ENCODE results near the gene AP2S1. TPM values are rescaled to one million over a fixed set of nuclear protein-coding genes. Genes with fewer than 3 reads are reported as not detected.

Gene AP2S1
- total and polyA plus RNA-seq, 2 of the 8 experiments (the other 6 are each of a cell fraction or from before 2014, with no cell fraction given) = 195 to 211 TPM

- no peaks in the 10 kb centered on the region for H3K23me2 ChIP-seq (ENCODE audit: low read depth, low read length)
- no peak overlapping the region for H3K4me3 ChIP-seq (ENCODE audit: extremely low read depth in 1 of 4, insufficient read depth in 2 of 4, low read depth in 3 of 4, low read length in 4 of 4)
- H2BK5ac ChIP-seq (ENCODE audit: low read depth, low read length) = no peak overlapping the region
- no peak overlapping the region for H2BK15ac ChIP-seq (ENCODE audit: low read length)
- H2AFZ ChIP-seq (ENCODE audit: low read length) = no peak overlapping the region
- H4K20me1 ChIP-seq (replicated peaks in 1 of 2; ENCODE audit: control insufficient read depth in 1 of 2, insufficient read depth in 2 of 2, low read length in 2 of 2) = no peaks in the 10 kb centered on the region
- ChIA-PET POLR2A (ENCODE audit: partially characterized antibody) (interaction anchor here (1.0 to 5.2 kb wide), 5 partner anchors 11 to 26 kb away, joined by 3 to 34 read pairs (median 3); partner anchors contain the start of gene SLC1A5), CTCF (ENCODE audit: partially characterized antibody) (interaction anchor here (0.6 to 1.8 kb wide), 6 partner anchors 32 to 629 kb away, joined by 3 to 5 read pairs (median 4); no protein-coding TSS in a partner anchor)
- no peaks in the 10 kb centered on the region for H3K4me1 ChIP-seq (replicated peaks in 1 of 4; ENCODE audit: control insufficient read depth in 3 of 4, insufficient read depth in 4 of 4, low read length in 3 of 4)
- no peak overlapping the region for H4K91ac ChIP-seq (replicated peaks; ENCODE audit: insufficient read length, low read length)
- H3K14ac ChIP-seq (ENCODE audit: insufficient read length) = no peak overlapping the region
- DNase-seq (ENCODE audit: low read depth in 1 of 2, low spot score in 2 of 2) (no peak), FAIRE-seq (no peak)
- no peaks in the 10 kb centered on the region for H3K36me3 ChIP-seq (ENCODE audit: control insufficient read depth in 2 of 4, insufficient read depth in 4 of 4, low read length in 3 of 4)
- H3K4me2 ChIP-seq (ENCODE audit: insufficient read depth in 1 of 2, low read depth in 2 of 2, low read length in 2 of 2) = no peak overlapping the region
- H2BK20ac ChIP-seq (ENCODE audit: low read length) = no peak overlapping the region
- no peak overlapping the region for H2BK120ac ChIP-seq (replicated peaks; ENCODE audit: low read depth, low read length)
- H3K27ac ChIP-seq (ENCODE audit: low read depth, low read length) = no peak overlapping the region
- no peak overlapping the region for H3K4ac ChIP-seq (replicated peaks; ENCODE audit: insufficient read length, low read depth, low read length)
- 92% methylated on average over 2 of the region's 2 CpGs; no CpG with 5 or more reads in 1 of the 2 experiments for WGBS, 2 experiments (ENCODE audit: extremely low coverage in 1 of 2, insufficient coverage in 1 of 2, insufficient read length in 1 of 2, insufficient replicate concordance in 2 of 2, low coverage in 1 of 2, low lambda C conversion rate in 2 of 2, missing lambda C conversion rate in 1 of 2)
- no peak overlapping the region for H3K9ac ChIP-seq (replicated peaks in 1 of 4; ENCODE audit: extremely low read depth in 1 of 4, low read depth in 3 of 4, low read length in 3 of 4)
- TF ChIP-seq RFX5 (IDR thresholded peaks at IDR 0.05; ENCODE audit: borderline replicate concordance, low read depth, low read length) = no peak
- no peak for TF ChIP-seq FOSL1 (IDR thresholded peaks at IDR 0.05; ENCODE audit: insufficient read depth, low read depth, low read length)
- TF ChIP-seq E2F6 (IDR thresholded peaks at IDR 0.05) = no peak
- TF ChIP-seq BCL11A (IDR thresholded peaks at IDR 0.05; ENCODE audit: low read depth in 2 of 2, low read length in 2 of 2) = no peak
- no peak for TF ChIP-seq SIN3A (conservative IDR thresholded peaks at IDR 0.05 in 1 of 2, IDR thresholded peaks at IDR 0.05 in 1 of 2; ENCODE audit: low read depth in 1 of 2, low read length in 2 of 2)
- no peak for TF ChIP-seq CREB1 (IDR thresholded peaks at IDR 0.05)
- no peak for TF ChIP-seq GTF2F1 (IDR thresholded peaks at IDR 0.05; ENCODE audit: borderline replicate concordance, low read depth, low read length)
- TF ChIP-seq KDM5A (IDR thresholded peaks at IDR 0.05; ENCODE audit: low read length) = no peak
- TF ChIP-seq SIRT6 (IDR thresholded peaks at IDR 0.05; ENCODE audit: low read length) = no peak
- TF ChIP-seq CTCF (IDR thresholded peaks at IDR 0.05; ENCODE audit: control extremely low read depth in 1 of 3, insufficient read depth in 1 of 3, low read depth in 1 of 3, low read length in 3 of 3) = no peak
- no peak for TF ChIP-seq RXRA (IDR thresholded peaks at IDR 0.05; ENCODE audit: insufficient read depth, low read depth, low read length)
- no peak overlapping the region for H4K8ac ChIP-seq (ENCODE audit: extremely low read depth, insufficient read depth, low read length)
- H2AK5ac ChIP-seq (ENCODE audit: low read depth, low read length) = no peak overlapping the region
- no peaks in the 10 kb centered on the region for H3K9me3 ChIP-seq (ENCODE audit: insufficient read depth in 2 of 2, low read depth in 1 of 2, low read length in 1 of 2)
- no peak overlapping the region for H3K18ac ChIP-seq (ENCODE audit: extremely low read depth, low read length)
- H3K23ac ChIP-seq (ENCODE audit: insufficient read length) = no peak overlapping the region
- H3K56ac ChIP-seq (replicated peaks; ENCODE audit: insufficient read length, low read depth, low read length) = no peak overlapping the region
- no peaks in the 10 kb centered on the region for H3K79me2 ChIP-seq (ENCODE audit: control insufficient read depth in 1 of 2, insufficient read depth in 2 of 2, low read length in 2 of 2)
- H2BK12ac ChIP-seq (ENCODE audit: low read depth, low read length) = no peak overlapping the region
- no peak overlapping the region for H4K5ac ChIP-seq (ENCODE audit: insufficient read length, low read depth, low read length)
- no peaks in the 10 kb centered on the region for H3K79me1 ChIP-seq (ENCODE audit: low read depth, low read length)
- no peaks in the 10 kb centered on the region; a peak in 1 of 7 replicates for H3K27me3 ChIP-seq (replicated peaks in 1 of 4; ENCODE audit: control insufficient read depth in 3 of 4, extremely low read depth in 1 of 4, insufficient read depth in 3 of 4, low read length in 3 of 4)
Measured at GRCh38 chr19:46798713-46799112, 51.9 kb downstream of the AP2S1 start.

All from H1 (cell line).